ENCODE results near the gene EIF3I.

DNA sequence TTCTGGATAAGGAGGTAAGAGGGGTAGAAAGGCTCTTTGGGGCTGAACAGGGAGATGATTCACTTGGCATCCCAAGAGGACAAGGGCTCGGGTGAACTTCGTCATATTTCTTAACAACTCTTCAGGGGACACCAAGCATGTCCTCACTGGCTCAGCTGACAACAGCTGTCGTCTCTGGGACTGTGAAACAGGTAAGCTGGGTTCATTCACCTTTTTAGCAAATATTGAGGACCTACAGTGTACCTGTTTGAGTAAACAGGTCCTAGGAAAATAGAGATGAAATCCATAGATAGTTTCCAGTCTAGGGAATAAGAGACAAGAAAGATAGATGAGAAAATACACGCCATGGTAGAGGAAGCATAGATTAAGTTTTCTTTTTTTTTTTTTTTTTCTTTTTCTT, 2.1 kb downstream of the EIF3I start:
- TF ChIP-seq POLR2AphosphoS5 (IDR thresholded peaks at IDR 0.05; ENCODE audit: borderline replicate concordance, low read depth, low read length) (no peak), EZH2 (IDR thresholded peaks at IDR 0.05) (no peak)
